Gastroesophageal sphincter (tissue), 3 donors: ENCODE results near the gene FGF18.

Experiments used
- POLR2A ChIP-seq, 2 donors: fragments of 450-650 bp; IDR thresholded peaks; one replicate each; pipeline ENCODE4 v1.6.1; 2017; ENCODE audit warnings: antibody characterized with exemption in 2 of 2, mild to moderate bottlenecking in 2 of 2, moderate library complexity in 1 of 2
- TF ChIP-seq, protein P1 (sequence below), 4 experiments: fragments of 200-600 bp in 2 of 4; fragments of 450-650 bp in 2 of 4; sonication (generic) in 1 of 4; IDR thresholded peaks; one replicate each; pipeline ENCODE4 v1.5.1; 2017 to 2019; ENCODE audit warnings: antibody characterized with exemption in 4 of 4, mild to moderate bottlenecking in 2 of 4, moderate library complexity in 2 of 4

- TF ChIP-seq, protein P1, sequence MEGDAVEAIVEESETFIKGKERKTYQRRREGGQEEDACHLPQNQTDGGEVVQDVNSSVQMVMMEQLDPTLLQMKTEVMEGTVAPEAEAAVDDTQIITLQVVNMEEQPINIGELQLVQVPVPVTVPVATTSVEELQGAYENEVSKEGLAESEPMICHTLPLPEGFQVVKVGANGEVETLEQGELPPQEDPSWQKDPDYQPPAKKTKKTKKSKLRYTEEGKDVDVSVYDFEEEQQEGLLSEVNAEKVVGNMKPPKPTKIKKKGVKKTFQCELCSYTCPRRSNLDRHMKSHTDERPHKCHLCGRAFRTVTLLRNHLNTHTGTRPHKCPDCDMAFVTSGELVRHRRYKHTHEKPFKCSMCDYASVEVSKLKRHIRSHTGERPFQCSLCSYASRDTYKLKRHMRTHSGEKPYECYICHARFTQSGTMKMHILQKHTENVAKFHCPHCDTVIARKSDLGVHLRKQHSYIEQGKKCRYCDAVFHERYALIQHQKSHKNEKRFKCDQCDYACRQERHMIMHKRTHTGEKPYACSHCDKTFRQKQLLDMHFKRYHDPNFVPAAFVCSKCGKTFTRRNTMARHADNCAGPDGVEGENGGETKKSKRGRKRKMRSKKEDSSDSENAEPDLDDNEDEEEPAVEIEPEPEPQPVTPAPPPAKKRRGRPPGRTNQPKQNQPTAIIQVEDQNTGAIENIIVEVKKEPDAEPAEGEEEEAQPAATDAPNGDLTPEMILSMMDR (IDR thresholded peaks at IDR 0.05) = no peak
- TF ChIP-seq POLR2A (IDR thresholded peaks at IDR 0.05) = no peak
These were observed 3.0 kb upstream of the FGF18 start for GRCh38 chr5:171416160-171417049.
